LNCAP (cell line): Measurements from ENCODE around the gene CCDC106.
A peak's percentile ranks its signal among the peaks of the same experiment; 100 is the strongest.

Source experiments
- TF ChIP-seq, protein P1 (sequence below): fragments of 450-650 bp; IDR thresholded peaks from 2 replicates; pipeline ENCODE4 v1.5.1; 2017; ENCODE audit warnings: mild to moderate bottlenecking

Gene CCDC106

DNA sequence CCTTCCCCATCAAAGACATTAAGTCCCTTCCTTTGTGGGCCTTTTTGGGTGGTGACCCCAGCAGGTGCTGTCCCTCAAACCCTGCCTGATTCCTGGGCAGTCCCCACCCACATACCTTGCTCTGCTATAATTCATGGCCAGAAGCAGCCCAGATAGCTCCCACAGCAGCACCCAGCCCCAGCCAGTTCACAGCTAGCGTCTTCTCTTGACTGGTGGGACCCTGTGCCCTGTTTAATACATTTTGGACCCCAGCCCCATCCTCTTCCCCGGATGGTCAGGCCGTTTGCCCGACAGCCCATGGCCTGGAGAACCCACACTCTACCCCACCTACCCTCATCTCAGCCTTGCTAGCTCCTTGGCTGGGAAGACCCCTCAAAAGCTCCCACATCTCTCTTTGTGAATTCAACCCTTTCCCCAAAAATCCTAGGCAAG, 2.1 kb downstream of the CCDC106 start:
- TF ChIP-seq, protein P1, sequence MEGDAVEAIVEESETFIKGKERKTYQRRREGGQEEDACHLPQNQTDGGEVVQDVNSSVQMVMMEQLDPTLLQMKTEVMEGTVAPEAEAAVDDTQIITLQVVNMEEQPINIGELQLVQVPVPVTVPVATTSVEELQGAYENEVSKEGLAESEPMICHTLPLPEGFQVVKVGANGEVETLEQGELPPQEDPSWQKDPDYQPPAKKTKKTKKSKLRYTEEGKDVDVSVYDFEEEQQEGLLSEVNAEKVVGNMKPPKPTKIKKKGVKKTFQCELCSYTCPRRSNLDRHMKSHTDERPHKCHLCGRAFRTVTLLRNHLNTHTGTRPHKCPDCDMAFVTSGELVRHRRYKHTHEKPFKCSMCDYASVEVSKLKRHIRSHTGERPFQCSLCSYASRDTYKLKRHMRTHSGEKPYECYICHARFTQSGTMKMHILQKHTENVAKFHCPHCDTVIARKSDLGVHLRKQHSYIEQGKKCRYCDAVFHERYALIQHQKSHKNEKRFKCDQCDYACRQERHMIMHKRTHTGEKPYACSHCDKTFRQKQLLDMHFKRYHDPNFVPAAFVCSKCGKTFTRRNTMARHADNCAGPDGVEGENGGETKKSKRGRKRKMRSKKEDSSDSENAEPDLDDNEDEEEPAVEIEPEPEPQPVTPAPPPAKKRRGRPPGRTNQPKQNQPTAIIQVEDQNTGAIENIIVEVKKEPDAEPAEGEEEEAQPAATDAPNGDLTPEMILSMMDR = no peak

DNA sequence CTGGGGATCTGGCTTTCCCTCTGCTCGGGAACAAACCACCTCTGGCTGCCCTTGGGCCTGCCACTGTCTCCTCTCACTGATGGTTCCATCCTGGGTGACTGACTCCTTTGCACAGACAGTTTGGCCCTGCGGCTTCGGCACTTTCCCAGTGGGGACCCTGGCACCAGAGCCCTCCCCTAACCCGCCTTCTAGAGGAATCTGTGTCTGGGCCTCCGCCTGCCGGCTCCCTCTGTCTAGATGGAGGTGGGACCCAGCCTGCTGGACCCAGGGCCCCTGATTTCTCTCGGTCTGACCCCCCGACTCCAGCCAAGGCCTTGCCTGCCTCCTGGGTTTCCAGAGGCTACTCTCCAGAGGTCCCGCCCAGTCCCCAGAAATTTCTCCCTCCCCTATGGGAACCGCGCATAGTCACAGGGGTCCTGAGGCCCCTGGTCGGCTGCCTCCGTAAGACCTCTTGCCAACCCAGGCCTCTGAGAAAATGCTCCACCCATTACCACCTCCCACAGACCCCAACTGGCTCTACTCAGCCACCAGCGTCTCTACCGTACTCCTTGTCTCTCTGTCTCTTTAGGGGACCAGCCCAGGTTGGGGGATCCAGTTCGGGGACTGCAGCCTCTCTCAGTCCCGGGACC, 2.7 kb downstream of the CCDC106 start:
- TF ChIP-seq, protein P1 = no peak

DNA sequence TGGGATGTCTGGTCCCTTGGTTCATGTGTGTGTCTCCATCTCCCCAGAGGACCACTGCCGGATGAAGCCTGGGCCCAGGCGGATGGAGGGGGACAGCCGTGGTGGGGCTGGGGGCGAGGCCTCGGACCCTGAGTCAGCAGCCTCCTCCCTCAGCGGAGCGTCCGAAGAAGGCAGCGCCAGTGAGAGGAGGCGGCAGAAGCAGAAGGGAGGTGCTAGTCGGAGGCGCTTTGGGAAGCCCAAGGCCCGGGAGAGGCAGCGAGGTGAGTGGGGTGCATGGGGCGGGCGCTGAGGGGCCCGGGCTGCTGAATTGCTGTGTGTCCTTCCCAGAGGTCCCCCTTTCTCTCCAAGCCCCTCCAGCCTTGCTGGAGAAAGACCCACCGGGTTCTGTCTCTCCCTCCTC, 3.2 kb downstream of the CCDC106 start:
- TF ChIP-seq, protein P1 = no peak

DNA sequence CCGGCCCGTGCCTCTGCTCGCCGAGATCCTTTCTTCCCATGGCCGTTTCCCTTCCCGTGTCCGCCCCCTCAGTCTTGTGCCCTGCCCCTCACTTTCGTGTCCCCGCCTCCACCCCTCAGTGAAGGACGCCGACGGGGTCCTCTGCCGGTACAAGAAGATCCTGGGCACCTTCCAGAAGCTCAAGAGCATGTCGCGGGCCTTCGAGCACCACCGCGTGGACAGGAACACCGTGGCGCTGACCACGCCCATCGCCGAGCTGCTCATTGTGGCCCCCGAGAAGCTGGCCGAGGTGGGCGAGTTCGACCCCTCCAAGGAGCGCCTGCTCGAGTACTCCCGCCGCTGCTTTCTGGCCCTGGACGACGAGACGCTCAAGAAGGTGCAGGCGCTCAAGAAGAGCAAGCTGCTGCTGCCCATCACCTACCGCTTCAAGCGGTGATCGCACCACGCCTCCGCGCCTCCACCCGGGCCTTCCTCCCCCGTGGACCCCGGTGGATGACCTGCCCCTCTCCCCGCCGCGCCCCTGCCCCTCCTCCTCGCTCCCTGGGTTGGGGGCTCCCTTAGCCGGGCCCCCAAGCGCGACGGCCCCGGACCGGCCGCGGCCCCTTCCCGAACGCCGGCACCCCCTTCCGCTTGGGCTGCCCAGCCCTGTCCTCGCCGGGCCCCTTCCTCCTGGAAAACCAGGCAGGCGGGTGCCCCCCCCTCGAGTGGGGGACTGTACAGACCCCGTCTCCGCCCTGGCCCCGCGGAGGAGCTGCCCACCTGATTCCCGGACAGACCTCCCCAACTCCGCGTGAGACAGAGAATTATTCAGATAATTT, 4.5 kb downstream of the CCDC106 start:
- TF ChIP-seq, protein P1 = no peak

DNA sequence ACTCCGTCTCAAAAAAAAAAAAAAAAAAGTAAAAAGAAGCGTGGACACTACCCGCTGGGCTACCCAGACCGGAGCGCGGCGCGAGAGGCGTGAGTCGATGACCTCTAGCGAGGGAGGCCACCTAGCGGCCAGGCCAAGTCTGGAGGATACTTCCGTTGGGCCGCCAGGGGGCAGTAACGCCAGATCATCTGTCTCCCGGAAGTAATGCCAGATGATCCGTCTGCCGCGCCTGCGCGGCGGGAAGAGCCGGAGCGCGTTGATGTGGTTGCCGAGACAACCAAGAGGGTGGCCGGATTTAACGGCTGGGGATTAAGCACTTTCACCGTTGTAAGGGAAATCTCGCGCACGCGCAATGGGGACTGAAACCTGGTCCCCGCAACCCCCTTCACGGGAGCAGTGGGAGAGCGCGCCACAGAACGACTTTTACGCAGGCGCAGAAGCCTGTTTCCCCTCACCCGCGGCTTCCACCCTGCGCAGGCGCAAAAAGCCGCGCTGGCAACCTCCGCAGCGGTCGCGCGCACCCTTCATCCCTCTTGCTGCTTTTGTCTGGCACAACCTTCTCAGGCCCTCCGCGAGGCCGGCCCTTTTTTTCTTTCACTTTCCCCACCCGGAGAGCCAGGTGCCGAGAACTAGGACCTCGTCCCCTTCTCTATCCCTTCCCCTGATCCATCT, 5.8 kb downstream of the CCDC106 start:
- TF ChIP-seq, protein P1 = peak; percentile 94

DNA sequence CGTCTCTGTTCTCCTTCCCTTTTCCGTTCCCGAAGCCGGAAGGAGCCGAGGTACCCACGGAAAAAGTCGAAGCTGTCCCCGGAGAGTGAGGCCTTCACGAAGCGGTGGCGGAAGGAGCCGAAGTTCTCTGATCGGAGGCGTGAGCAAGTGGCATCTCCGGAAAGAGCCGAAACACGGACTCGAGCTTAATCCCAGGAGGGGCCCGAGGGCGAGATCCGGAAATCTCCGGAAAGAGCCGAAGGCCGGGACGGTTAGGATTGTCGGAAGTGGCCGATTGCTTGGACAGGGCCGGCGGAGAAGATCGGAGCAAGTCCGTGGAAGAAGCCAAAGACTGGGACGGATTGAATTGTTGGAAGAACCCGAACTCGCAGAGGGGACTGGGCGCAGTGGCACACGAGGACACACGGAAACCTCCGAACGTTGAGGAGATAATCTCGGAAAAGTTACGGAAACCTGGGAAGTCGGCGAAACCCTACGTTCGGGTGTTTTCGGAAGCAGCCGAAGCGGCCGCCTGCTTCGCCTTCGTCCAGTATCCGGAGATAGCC, 6.4 kb downstream of the CCDC106 start:
- TF ChIP-seq, protein P1 = no peak

DNA sequence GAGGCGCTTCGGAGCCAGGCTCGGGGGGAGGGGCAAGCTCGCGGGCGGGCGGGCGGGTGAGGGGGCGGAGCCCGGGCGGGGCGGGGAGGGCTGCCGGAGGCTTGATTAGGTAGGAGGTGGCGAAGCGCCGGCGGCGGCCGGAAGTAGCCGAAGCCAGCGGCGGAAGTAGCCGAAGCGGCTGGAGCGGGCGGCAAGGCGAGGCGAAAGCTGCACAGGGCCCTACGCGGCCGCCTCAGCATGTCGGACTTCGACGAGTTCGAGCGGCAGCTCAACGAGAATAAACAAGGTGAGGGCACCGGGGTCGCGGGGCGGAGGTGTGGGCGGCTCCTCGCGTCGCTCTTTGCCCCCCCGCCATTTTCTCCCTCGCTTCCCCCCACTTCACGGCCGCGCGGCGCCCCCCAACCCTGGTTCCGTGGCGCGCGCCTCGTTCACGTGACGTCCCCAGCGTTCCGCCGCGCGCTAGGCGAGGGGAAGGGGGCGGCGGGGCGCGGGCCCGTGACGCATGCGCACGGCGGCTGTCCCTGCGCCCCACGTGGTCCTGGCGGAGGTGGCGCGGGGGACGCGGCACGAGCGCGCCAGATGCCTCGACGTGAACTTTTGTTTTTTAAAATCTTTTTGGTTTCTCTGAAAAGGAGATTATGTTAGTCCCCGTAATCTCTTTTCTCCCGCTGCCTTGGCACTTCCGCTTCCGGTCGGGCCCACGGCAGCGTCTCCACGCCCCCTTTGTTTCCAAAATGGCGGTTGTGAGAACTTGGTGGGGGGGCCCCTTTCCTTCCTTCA, 7.0 kb downstream of the CCDC106 start, which contains the start of gene U2AF2:
Gene U2AF2 (plus strand): TSS at position 168 of the 780 bp plus-strand sequence. CDS start 70 bp downstream, at position 238.
- TF ChIP-seq, protein P1 = no peak
